ENCODE results near the gene TBX10. TPM values are rescaled to one million over a fixed set of nuclear protein-coding genes. Genes with fewer than 3 reads are reported as not detected.

The TBX10 gene
- total RNA-seq, 2 donors from 2014 or later: not detected

GRCh38 chr11:67632982-67633755 is 6.4 kb downstream of the TBX10 start:
- H3K27me3 ChIP-seq (ENCODE audit: control insufficient read depth, insufficient read depth, low read length, poor library complexity, severe bottlenecking): no peaks in the 10 kb centered on the region
- H3K9me3 ChIP-seq (ENCODE audit: control insufficient read depth, low read length): no peaks in the 10 kb centered on the region
- no peak overlapping the region for H3K9ac ChIP-seq (ENCODE audit: extremely low read depth, low read length, poor library complexity, severe bottlenecking)
- no peaks in the 10 kb centered on the region for H3K36me3 Mint-ChIP-seq (ENCODE audit: low read depth)
- no peaks in the 10 kb centered on the region for H3K27me3 Mint-ChIP-seq (ENCODE audit: insufficient read depth)
- no peak for TF ChIP-seq CTCF (conservative IDR thresholded peaks at IDR 0.05)
- DNase-seq: peak; percentile 66
- H3K4me1 Mint-ChIP-seq: peaks cover 7% of the 10 kb centered on the region
- no peak overlapping the region for H3K27ac ChIP-seq (ENCODE audit: low read depth, low read length)
- no peaks in the 10 kb centered on the region for H3K9me3 Mint-ChIP-seq
- peaks cover 8% of the 10 kb centered on the region for H3K4me1 ChIP-seq (ENCODE audit: control insufficient read depth, insufficient read depth, low read length)
- no peak overlapping the region for H3K4me3 Mint-ChIP-seq
- no peak overlapping the region for H3K27ac Mint-ChIP-seq
- no peak overlapping the region for H3K4me3 ChIP-seq (ENCODE audit: low read length)
- H3K36me3 ChIP-seq (ENCODE audit: control insufficient read depth, insufficient read depth, low read length): no peaks in the 10 kb centered on the region
- 91% methylated on average over 21 to 30 of the region's 30 CpGs for WGBS, 2 experiments (ENCODE audit: insufficient coverage in 1 of 2, insufficient read length in 1 of 2)

- no peaks in the 10 kb centered on the region for H3K9me3 ChIP-seq (ENCODE audit: control insufficient read depth, low read length)
- peak; percentile 70 for DNase-seq
- H3K27me3 ChIP-seq (ENCODE audit: control insufficient read depth, insufficient read depth, low read length, poor library complexity, severe bottlenecking): no peaks in the 10 kb centered on the region
- H3K4me1 ChIP-seq (ENCODE audit: control insufficient read depth, insufficient read depth, low read length): peaks cover 8% of the 10 kb centered on the region
- no peaks in the 10 kb centered on the region for H3K36me3 ChIP-seq (ENCODE audit: control insufficient read depth, insufficient read depth, low read length)
- Mint-ChIP-seq H3K9me3 (no peaks in the 10 kb centered on the region), H3K27me3 (ENCODE audit: insufficient read depth) (no peaks in the 10 kb centered on the region), H3K36me3 (ENCODE audit: low read depth) (peaks cover under 1% of the 10 kb centered on the region), H3K27ac (peak overlapping the region; percentile 76), H3K4me1 (peaks cover 7% of the 10 kb centered on the region), H3K4me3 (no peak overlapping the region)
- WGBS, 2 experiments (ENCODE audit: insufficient coverage in 1 of 2, insufficient read length in 1 of 2): 88 to 94% methylated on average over 6 to 12 of the region's 12 CpGs
- H3K9ac ChIP-seq (ENCODE audit: extremely low read depth, low read length, poor library complexity, severe bottlenecking): no peak overlapping the region
- no peak overlapping the region for H3K27ac ChIP-seq (ENCODE audit: low read depth, low read length)
- H3K4me3 ChIP-seq (ENCODE audit: low read length): no peak overlapping the region
- TF ChIP-seq CTCF (conservative IDR thresholded peaks at IDR 0.05): no peak
Observed at GRCh38 chr11:67632175-67632981, 7.2 kb downstream of the TBX10 start.

- H3K27ac ChIP-seq (ENCODE audit: low read depth, low read length): no peak overlapping the region
- no peak overlapping the region for H3K4me3 ChIP-seq (ENCODE audit: low read length)
- no peaks in the 10 kb centered on the region for H3K27me3 ChIP-seq (ENCODE audit: control insufficient read depth, insufficient read depth, low read length, poor library complexity, severe bottlenecking)
- peaks cover 7% of the 10 kb centered on the region for H3K4me1 Mint-ChIP-seq
- H3K4me3 Mint-ChIP-seq: no peak overlapping the region
- TF ChIP-seq CTCF (conservative IDR thresholded peaks at IDR 0.05): no peak
- no peak overlapping the region for H3K9ac ChIP-seq (ENCODE audit: extremely low read depth, low read length, poor library complexity, severe bottlenecking)
- no peak for DNase-seq
- H3K27me3 Mint-ChIP-seq (ENCODE audit: insufficient read depth): no peaks in the 10 kb centered on the region
- peaks cover 8% of the 10 kb centered on the region for H3K4me1 ChIP-seq (ENCODE audit: control insufficient read depth, insufficient read depth, low read length)
- 91 to 100% methylated on average over 2 of the region's 2 CpGs for WGBS, 2 experiments (ENCODE audit: insufficient coverage in 1 of 2, insufficient read length in 1 of 2)
- peaks cover 6% of the 10 kb centered on the region for H3K36me3 Mint-ChIP-seq (ENCODE audit: low read depth)
- no peak overlapping the region for H3K27ac Mint-ChIP-seq
- H3K36me3 ChIP-seq (ENCODE audit: control insufficient read depth, insufficient read depth, low read length): no peaks in the 10 kb centered on the region
- H3K9me3 Mint-ChIP-seq: no peaks in the 10 kb centered on the region
- H3K9me3 ChIP-seq (ENCODE audit: control insufficient read depth, low read length): no peaks in the 10 kb centered on the region
Observed at GRCh38 chr11:67631853-67632174, 7.7 kb downstream of the TBX10 start.

All from endodermal cell (in vitro differentiated cells).